ENCODE measurements around the gene ASIC1. TPM values are rescaled to one million over a fixed set of nuclear protein-coding genes. Genes with fewer than 3 reads are reported as not detected.

ASIC1 gene
- total RNA-seq, 4 donors from 2014 or later, result 0.59 to 2.2 (median 1.5) TPM

DNA sequence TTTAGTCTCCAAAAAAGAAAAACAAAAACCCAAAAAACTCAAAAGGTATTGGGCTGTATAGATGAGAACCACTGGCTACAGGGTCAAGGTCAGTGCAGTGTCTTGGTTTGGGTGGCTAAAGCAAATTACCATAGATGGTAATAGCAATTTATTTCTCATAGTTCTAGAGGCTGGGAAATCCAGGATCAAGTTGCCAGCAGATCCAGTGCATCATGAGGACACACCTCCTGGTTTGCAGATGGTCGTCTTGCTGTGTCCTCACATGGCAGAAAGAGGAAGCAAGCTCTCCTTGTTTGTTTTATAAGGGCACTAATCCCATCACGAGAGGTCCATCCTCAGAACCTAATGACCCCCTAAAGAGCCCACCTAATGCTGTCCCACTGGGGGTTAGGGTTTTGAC is 65.8 kb downstream of the ASIC1 start:
- DNase-seq (ENCODE audit: low spot score in 2 of 2), result no peak
- H3K27ac ChIP-seq, result no peak overlapping the region
- WGBS, result 87% methylated on average over 2 of the region's 2 CpGs
- no peaks in the 10 kb centered on the region for H3K27me3 ChIP-seq
- H3K9me3 ChIP-seq, result no peaks in the 10 kb centered on the region
- no peaks in the 10 kb centered on the region for H3K4me1 ChIP-seq
- H3K4me3 ChIP-seq, result no peak overlapping the region
- H3K36me3 ChIP-seq, result peaks cover 67% of the 10 kb centered on the region
- TF ChIP-seq EP300 (IDR thresholded peaks at IDR 0.05) (no peak), POLR2A (IDR thresholded peaks at IDR 0.05) (no peak), POLR2AphosphoS5 (IDR thresholded peaks at IDR 0.05) (no peak)
- TF ChIP-seq, protein P1, sequence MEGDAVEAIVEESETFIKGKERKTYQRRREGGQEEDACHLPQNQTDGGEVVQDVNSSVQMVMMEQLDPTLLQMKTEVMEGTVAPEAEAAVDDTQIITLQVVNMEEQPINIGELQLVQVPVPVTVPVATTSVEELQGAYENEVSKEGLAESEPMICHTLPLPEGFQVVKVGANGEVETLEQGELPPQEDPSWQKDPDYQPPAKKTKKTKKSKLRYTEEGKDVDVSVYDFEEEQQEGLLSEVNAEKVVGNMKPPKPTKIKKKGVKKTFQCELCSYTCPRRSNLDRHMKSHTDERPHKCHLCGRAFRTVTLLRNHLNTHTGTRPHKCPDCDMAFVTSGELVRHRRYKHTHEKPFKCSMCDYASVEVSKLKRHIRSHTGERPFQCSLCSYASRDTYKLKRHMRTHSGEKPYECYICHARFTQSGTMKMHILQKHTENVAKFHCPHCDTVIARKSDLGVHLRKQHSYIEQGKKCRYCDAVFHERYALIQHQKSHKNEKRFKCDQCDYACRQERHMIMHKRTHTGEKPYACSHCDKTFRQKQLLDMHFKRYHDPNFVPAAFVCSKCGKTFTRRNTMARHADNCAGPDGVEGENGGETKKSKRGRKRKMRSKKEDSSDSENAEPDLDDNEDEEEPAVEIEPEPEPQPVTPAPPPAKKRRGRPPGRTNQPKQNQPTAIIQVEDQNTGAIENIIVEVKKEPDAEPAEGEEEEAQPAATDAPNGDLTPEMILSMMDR (IDR thresholded peaks at IDR 0.05), result no peak

DNA sequence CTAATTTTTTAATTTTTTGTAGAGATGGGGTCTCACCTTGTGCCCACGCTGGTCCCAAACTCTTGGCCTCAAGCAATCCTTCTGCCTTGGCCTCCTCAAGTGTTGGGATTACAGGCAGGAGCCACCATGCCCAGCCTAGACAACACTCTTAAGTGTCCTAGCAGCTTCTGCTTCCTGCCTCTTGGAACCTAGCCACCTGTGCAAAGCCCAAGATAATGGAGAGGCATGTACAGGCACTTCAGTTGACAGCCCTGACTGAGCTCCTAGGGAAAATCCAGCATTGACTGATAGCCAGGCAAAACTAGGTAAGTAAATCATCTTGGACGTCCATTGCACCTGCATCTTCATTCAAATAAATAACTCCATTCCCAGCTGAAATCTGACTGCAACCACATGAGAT is 70.2 kb downstream of the ASIC1 start:
- 50% methylated on average over 2 of the region's 2 CpGs for WGBS
- no peak for DNase-seq (ENCODE audit: low spot score in 2 of 2)
- no peaks in the 10 kb centered on the region for H3K4me1 ChIP-seq
- no peaks in the 10 kb centered on the region for H3K27me3 ChIP-seq
- H3K4me3 ChIP-seq, result no peak overlapping the region
- no peak overlapping the region for H3K27ac ChIP-seq
- peaks cover 57% of the 10 kb centered on the region for H3K36me3 ChIP-seq
- H3K9me3 ChIP-seq, result no peaks in the 10 kb centered on the region
- TF ChIP-seq POLR2AphosphoS5 (IDR thresholded peaks at IDR 0.05) (no peak), EP300 (IDR thresholded peaks at IDR 0.05) (no peak), POLR2A (IDR thresholded peaks at IDR 0.05) (no peak)

DNA sequence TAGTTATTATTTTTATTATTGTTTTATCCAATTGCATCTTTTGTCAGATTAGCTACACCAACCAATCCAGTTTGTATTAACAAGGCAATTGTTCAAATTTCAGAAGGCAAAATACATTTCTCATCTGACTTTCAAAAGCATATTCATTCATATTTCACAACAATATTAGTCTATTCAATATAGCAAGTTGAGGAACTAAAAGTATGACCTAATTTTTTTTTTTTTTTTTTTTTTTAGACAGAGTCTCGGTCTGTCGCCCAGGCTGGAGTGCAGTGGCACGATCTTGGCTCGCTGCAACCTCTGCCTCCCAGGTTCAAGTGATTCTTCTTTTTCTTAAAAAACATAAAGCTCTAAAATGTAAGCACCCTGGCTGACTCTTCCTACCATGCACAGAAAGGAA is 71.9 kb downstream of the ASIC1 start:
- Histone ChIP-seq H3K4me1 (no peaks in the 10 kb centered on the region), H3K36me3 (peaks cover 61% of the 10 kb centered on the region), H3K27me3 (no peaks in the 10 kb centered on the region), H3K27ac (no peak overlapping the region), H3K4me3 (no peak overlapping the region), H3K9me3 (no peaks in the 10 kb centered on the region)
- DNase-seq (ENCODE audit: low spot score in 2 of 2), result no peak
- no peak for TF ChIP-seq POLR2A (IDR thresholded peaks at IDR 0.05)
- TF ChIP-seq EP300 (IDR thresholded peaks at IDR 0.05), result no peak
- TF ChIP-seq POLR2AphosphoS5 (IDR thresholded peaks at IDR 0.05), result no peak
- TF ChIP-seq, protein P1 (IDR thresholded peaks at IDR 0.05), result no peak
- WGBS, result 60% methylated on average over 4 of the region's 4 CpGs

DNA sequence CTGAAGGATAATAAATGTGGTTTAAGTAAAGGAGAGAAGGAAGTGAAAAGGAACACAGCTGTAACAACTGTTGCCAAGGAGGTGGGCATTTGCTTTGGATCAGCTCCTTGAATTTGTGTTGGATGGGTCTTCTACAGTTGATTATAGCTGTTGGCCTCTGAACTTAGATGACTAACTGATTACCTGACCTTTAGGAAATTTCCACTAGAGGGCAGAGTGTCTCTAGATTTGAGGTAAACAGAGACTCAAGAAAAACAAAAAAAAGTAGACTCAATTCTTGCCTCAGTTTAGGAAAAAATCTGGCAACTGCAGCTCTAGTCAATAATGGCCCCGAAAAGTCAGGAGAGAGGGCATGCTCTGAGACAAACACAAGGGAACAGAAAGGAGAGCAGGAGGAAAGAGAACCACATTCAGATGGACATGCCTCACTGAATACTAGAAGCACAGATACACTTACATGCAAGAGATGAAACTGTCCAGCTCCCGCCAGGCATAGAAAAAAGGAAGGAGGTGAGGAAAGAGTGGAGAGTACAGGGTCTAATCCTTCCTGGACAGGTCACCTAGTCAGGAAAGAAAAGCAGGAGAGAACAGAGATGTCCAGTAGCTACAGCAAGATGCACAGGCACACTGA is 75.2 kb downstream of the ASIC1 start:
- Histone ChIP-seq H3K4me3 (no peak overlapping the region), H3K27me3 (no peaks in the 10 kb centered on the region), H3K4me1 (peaks cover 3% of the 10 kb centered on the region), H3K36me3 (peaks cover 73% of the 10 kb centered on the region), H3K27ac (no peak overlapping the region), H3K9me3 (no peaks in the 10 kb centered on the region)
- WGBS, result 96% methylated on average over 2 of the region's 2 CpGs
- TF ChIP-seq, protein P1 (IDR thresholded peaks at IDR 0.05), result peak in 1 of 2 donors; percentile 32
- TF ChIP-seq POLR2A (IDR thresholded peaks at IDR 0.05), result no peak
- no peak for TF ChIP-seq POLR2AphosphoS5 (IDR thresholded peaks at IDR 0.05)
- no peak for TF ChIP-seq EP300 (IDR thresholded peaks at IDR 0.05)
- no peak for DNase-seq (ENCODE audit: low spot score in 2 of 2)

Other genes with a start within 250 kb of the ASIC1 start
- 10 to 100 TPM in 1 of 4 donors, 1 to 10 TPM in 3; 8.2 to 12.2 (median 8.8) TPM for gene NCKAP5L, start 229.2 kb upstream of the ASIC1 start, total RNA-seq
- 1 to 10 TPM; 3.7 to 5.9 (median 4.5) TPM for gene BCDIN3D, start 214.5 kb upstream of the ASIC1 start, total RNA-seq
- under 1 TPM in 3 of 4 donors, not detected in 1; 0.38 to 0.65 (median 0.56) TPM for gene FAIM2, start 153.7 kb upstream of the ASIC1 start, total RNA-seq
- under 1 TPM in 1 of 4 donors, not detected in 3; 0.15 TPM for gene AQP2, start 106.9 kb upstream of the ASIC1 start, total RNA-seq
- gene AQP5, start 95.7 kb upstream of the ASIC1 start, total RNA-seq, result 100 to 1,000 TPM; 128 to 258 (median 196) TPM
- not detected for gene AQP6, start 84.6 kb upstream of the ASIC1 start, total RNA-seq
- 10 to 100 TPM; 13.8 to 20.4 (median 16.2) TPM for gene RACGAP1, start 32.1 kb upstream of the ASIC1 start, total RNA-seq
- 10 to 100 TPM; 62.8 to 86.5 (median 69.7) TPM for gene SMARCD1, start 27.7 kb downstream of the ASIC1 start, total RNA-seq
- gene GPD1, start 46.4 kb downstream of the ASIC1 start, total RNA-seq, result 10 to 100 TPM; 49.5 to 74.5 (median 61.8) TPM
- 10 to 100 TPM; 29.4 to 45.5 (median 34.6) TPM for gene COX14, start 54.6 kb downstream of the ASIC1 start, total RNA-seq
- 10 to 100 TPM; 29.4 to 45.1 (median 38.9) TPM for gene CERS5, start 109.8 kb downstream of the ASIC1 start, total RNA-seq
- gene LIMA1, start 225.9 kb downstream of the ASIC1 start, total RNA-seq, result 100 to 1,000 TPM in 1 of 4 donors, 10 to 100 TPM in 3; 66.6 to 105 (median 89.6) TPM